ENCODE measurements around the gene BBS4. TPM values are rescaled to one million over a fixed set of nuclear protein-coding genes. Genes with fewer than 3 reads are reported as not detected.

Gene BBS4
- polyA plus RNA-seq, 1 donor from 2014 or later: 9.2 TPM

GRCh38 chr15:72786676-72787345, 100.8 kb downstream of the BBS4 start:
- peaks cover 5 to 15% (median 10%) of the 10 kb centered on the region in 3 donors for H3K4me1 Mint-ChIP-seq

GRCh38 chr15:72787526-72787925, 101.5 kb downstream of the BBS4 start:
- peaks cover 5 to 12% (median 8%) of the 10 kb centered on the region in 3 donors for H3K4me1 Mint-ChIP-seq
- peaks cover 3% of the 10 kb centered on the region for H3K36me3 Mint-ChIP-seq
- peaks cover 2% of the 10 kb centered on the region for H3K27me3 Mint-ChIP-seq
- no peak overlapping the region for H3K27ac Mint-ChIP-seq
- peaks cover 0 to 1% (median 0%) of the 10 kb centered on the region in 3 donors for H3K9me3 Mint-ChIP-seq
- peak overlapping the region in 1 of 4 donors; percentile 49 for H3K4me3 Mint-ChIP-seq

More at GRCh38 chr15:72786676-72787345, 100.8 kb downstream of the BBS4 start:
- H3K4me3 Mint-ChIP-seq: peak overlapping the region in 1 of 4 donors; percentile 49
- H3K27me3 Mint-ChIP-seq: no peaks in the 10 kb centered on the region
- no peaks in the 10 kb centered on the region for H3K9me3 Mint-ChIP-seq
- no peaks in the 10 kb centered on the region for H3K36me3 Mint-ChIP-seq
- H3K27ac Mint-ChIP-seq: peak overlapping the region in 1 of 3 donors; percentile 11

Other genes starting within 250 kb of the BBS4 start
- 24.4 TPM for gene ARIH1, start 211.9 kb upstream of the BBS4 start, polyA plus RNA-seq
- not detected for gene GOLGA6B, start 31.5 kb upstream of the BBS4 start, polyA plus RNA-seq
- not detected for gene HIGD2B, start within 50 bp of the BBS4 start, polyA plus RNA-seq
- gene ADPGK, start 97.6 kb downstream of the BBS4 start, polyA plus RNA-seq: 94.9 TPM